Activated gamma-delta T cell treated with Interleukin-2 at 50 U/mL for 16 hours (primary cell): ENCODE data around the gene PUSL1.

ENCODE experiments used
- DNase-seq: peaks from one replicate; pipeline ENCODE4 v3.0.0-alpha.2; 2020

PUSL1 gene

DNA sequence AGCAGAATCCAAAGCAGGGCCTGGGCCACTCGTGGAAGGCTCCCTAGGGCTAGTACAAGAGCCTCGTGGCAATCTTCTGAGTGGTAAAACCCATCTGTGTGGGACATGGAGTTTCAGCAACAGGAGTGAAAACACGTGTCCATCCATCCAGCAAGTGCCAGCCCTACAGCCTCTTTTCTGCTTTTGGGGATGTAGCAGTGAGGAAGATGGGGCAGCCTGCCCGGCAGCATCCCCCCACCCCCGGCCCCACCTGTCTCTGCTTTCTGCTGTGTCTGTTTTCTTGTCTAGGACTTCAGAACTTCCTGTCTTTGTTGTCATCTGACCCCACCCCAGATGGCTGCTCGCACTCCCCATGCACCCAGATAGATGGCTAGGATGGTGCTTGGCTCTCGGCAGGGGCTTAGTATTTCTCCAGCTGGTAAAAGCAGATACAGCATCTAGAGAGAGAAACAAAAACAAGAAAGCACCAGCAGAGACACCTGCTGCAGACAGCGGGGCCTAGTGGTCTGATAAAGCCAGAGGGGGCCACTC lies 17.7 kb downstream of the PUSL1 start:
- no peak for DNase-seq

DNA sequence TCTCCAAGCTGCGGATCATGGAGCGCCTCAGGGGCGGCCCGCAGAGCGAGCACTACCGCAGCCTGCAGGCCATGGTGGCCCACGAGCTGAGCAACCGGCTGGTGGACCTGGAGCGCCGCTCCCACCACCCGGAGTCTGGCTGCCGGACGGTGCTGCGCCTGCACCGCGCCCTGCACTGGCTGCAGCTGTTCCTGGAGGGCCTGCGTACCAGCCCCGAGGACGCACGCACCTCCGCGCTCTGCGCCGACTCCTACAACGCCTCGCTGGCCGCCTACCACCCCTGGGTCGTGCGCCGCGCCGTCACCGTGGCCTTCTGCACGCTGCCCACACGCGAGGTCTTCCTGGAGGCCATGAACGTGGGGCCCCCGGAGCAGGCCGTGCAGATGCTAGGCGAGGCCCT lies 18.9 kb downstream of the PUSL1 start:
- no peak for DNase-seq

- no peak for DNase-seq
Measured at GRCh38 chr1:1328254-1328653, 19.9 kb downstream of the PUSL1 start.

DNA sequence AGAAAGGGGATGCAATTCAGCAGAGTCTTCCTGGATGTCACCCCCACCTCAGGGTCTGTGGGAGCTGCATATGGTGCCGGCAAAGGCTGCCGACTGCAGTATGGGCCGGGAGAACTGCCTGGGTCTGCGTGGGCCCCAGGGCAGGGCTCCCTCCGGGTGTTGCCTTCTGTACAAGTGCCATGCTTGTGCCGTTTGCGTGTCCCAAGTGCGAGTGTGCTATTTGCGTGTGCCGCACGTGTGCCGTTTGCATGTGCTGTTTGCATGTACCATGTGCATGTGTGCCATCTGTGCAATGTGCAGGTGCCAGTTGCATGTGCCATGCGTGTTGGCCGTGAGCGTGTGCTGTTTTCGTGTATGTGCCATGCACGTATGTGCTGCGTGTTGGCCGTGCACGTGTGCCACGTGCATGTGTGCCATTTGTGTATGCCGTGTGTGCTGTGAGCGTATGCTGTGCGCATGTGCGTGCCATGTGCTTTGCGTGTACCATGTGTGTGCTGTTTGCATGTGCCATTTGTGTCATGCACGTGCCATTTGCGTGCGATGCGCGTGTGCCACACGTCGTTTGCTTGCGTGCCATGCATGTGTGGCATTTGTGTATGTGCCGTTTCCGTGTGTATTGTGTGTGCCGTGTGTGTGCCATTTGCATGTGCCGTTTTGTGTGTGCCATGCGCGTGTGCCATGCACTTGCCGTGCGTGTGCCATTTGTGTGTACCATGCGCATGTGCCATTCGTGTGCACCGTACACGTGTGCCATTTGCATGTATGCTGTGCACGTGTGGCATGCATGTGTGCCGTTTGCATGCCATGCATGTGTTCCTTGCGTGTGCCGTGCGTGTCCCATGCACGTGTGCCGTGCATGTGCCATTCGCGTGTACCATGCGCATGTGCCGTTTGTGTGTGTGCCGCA lies 21.2 kb downstream of the PUSL1 start:
- no peak for DNase-seq

GRCh38 chr1:1330366-1331067 lies 22.1 kb downstream of the PUSL1 start:
- no peak for DNase-seq

DNA sequence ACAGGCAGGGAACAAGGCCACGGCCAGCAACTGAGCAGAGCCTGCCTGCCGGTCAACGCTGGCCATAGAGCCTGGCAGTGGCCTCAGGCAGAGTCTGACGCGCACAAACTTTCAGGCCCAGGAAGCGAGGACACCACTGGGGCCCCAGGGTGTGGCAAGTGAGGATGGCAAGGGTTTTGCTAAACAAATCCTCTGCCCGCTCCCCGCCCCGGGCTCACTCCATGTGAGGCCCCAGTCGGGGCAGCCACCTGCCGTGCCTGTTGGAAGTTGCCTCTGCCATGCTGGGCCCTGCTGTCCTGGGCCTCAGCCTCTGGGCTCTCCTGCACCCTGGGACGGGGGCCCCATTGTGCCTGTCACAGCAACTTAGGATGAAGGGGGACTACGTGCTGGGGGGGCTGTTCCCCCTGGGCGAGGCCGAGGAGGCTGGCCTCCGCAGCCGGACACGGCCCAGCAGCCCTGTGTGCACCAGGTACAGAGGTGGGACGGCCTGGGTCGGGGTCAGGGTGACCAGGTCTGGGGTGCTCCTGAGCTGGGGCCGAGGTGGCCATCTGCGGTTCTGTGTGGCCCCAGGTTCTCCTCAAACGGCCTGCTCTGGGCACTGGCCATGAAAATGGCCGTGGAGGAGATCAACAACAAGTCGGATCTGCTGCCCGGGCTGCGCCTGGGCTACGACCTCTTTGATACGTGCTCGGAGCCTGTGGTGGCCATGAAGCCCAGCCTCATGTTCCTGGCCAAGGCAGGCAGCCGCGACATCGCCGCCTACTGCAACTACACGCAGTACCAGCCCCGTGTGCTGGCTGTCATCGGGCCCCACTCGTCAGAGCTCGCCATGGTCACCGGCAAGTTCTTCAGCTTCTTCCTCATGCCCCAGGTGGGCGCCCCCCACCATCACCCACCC lies 22.9 kb downstream of the PUSL1 start, which contains the start of gene TAS1R3:
Gene TAS1R3, plus strand, starts transcription at position 213 of the 898 bp plus-strand sequence. Its CDS starts 66 bp downstream, at position 279.
- DNase-seq, result no peak

GRCh38 chr1:1332031-1332755 lies 23.8 kb downstream of the PUSL1 start:
- DNase-seq, result no peak

GRCh38 chr1:1332774-1333480 lies 24.5 kb downstream of the PUSL1 start:
- DNase-seq, result no peak

DNA sequence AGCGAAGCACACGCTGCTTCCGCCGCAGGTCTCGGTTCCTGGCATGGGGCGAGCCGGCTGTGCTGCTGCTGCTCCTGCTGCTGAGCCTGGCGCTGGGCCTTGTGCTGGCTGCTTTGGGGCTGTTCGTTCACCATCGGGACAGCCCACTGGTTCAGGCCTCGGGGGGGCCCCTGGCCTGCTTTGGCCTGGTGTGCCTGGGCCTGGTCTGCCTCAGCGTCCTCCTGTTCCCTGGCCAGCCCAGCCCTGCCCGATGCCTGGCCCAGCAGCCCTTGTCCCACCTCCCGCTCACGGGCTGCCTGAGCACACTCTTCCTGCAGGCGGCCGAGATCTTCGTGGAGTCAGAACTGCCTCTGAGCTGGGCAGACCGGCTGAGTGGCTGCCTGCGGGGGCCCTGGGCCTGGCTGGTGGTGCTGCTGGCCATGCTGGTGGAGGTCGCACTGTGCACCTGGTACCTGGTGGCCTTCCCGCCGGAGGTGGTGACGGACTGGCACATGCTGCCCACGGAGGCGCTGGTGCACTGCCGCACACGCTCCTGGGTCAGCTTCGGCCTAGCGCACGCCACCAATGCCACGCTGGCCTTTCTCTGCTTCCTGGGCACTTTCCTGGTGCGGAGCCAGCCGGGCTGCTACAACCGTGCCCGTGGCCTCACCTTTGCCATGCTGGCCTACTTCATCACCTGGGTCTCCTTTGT lies 25.3 kb downstream of the PUSL1 start:
- no peak for DNase-seq

- no peak for DNase-seq
Measured at GRCh38 chr1:1334835-1335234, 26.4 kb downstream of the PUSL1 start.

GRCh38 chr1:1335283-1335682 lies 26.9 kb downstream of the PUSL1 start:
- no peak for DNase-seq

- no peak for DNase-seq
Measured at GRCh38 chr1:1335792-1336248, 27.4 kb downstream of the PUSL1 start.

- no peak for DNase-seq
Measured at GRCh38 chr1:1336446-1336845, 28.0 kb downstream of the PUSL1 start.

GRCh38 chr1:1336931-1337792 lies 28.8 kb downstream of the PUSL1 start:
- no peak for DNase-seq

DNA sequence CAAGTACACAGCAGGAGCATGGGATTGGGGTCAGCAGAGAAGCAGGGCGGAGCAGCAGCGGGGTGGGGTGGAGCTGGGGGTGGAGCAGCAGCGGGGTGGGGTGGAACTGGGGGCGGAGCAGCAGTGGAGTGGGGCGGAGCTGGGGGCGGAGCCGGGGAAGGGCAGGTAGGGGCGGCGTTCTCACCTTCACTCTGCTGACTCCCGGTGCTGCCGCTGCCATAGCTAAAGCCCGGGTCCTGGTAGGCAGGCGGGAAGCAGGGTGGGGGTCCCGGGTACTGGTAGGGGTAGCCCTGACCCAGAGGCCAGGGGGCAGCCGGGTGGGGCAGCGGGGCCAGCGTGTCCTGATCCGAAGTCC lies 29.4 kb downstream of the PUSL1 start:
- DNase-seq, result no peak

DNA sequence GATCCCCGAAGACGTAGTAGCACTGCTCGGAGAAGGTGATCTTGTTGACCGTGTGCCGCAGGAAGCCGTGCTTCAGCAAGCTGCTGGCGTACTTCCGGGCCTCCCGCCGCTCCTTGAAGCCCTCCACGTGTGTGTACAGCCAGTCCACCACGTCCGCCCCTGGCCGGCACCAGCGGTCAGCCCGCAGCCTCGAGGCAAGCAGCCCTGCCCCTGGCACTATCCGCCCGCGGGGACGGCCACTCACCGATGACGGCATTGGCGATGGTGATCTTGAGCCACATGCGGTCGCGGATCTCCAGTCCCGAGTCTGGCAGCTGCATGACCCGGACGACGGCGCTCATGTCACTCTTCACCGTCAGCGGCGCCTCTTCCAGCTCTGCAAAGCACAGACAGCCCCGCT lies 29.9 kb downstream of the PUSL1 start:
- DNase-seq, result no peak

DNA sequence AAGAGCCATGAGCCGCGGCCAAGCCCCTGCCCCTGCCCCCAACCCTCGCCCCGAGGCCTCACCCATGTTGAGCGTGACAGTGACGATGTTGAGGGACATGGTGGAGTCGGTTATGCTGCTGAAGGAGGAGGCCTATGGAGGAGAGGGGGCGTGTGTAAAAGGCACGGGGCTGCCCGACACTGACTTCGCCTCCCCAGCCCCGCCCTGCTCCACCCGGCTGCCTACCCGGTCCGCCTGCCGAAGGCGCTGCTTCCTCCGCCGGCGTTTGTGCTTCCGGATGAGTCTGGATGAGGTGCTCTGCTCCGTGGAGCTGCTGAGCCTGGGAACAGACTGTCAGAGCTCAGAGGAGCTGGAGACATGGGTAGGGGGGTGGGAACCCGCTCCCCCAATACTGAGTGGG lies 31.8 kb downstream of the PUSL1 start:
- no peak for DNase-seq

DNA sequence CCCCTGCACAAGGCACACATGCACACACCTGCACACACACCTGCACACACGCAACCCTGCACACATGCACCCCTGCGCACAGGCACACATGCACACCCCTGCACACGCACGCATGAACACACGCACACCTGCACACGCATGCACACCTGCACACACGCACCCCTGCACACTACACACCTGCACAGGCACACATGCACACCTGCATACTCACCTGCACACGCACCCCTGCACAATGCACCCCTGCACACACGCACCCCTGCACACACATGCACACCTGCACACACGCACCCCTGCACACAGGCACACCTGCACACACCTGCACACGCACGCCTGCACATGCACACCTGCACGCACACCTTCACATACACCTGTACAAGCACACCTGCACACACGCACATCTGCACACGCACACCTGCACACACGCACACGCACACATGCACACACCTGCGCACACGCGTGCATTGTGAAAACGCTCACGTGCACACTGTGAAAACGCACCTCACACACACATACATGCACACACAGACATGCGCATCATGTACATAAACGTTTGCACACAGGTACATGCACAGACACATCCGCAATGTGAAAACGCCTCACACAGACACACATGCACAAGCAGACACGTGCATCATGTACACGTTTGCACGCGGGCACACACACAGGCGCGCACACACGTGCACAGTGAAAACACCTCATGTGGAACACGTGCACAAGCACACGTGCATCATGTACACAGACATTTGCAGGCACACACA lies 32.6 kb downstream of the PUSL1 start:
- no peak for DNase-seq

GRCh38 chr1:1341549-1342021 lies 33.2 kb downstream of the PUSL1 start:
- DNase-seq, result no peak
